Right lobe of liver (tissue), 4 donors: ENCODE data around the gene OSBPL5.

Experiments
- CTCF ChIP-seq, 4 donors: fragments of 200-600 bp in 3 of 4; fragments of 450-650 bp in 1 of 4; IDR thresholded peaks; one replicate each; pipeline versions ENCODE4 v1.5.1 to v1.8.0; 2016 to 2022; ENCODE audit warnings: antibody characterized with exemption in 4 of 4, mild to moderate bottlenecking in 2 of 4
- POLR2A ChIP-seq: fragments of 450-650 bp; IDR thresholded peaks from one replicate; pipeline ENCODE4 v1.6.1; 2017; ENCODE audit warnings: antibody characterized with exemption, mild to moderate bottlenecking
- donor health status: DM: no; HTN: no; CAD: no.
- donor health status: DM: no; HTN: no; CAD: no.
- donor health status: DM: no; HTN: yes; CAD: no.

GRCh38 chr11:3186166-3186953, 21.2 kb upstream of the OSBPL5 start:
- TF ChIP-seq CTCF (IDR thresholded peaks at IDR 0.05): no peak
- no peak for TF ChIP-seq POLR2A
